GM10266 (cell line): Measurements from ENCODE around the gene ATP8B4.

ENCODE experiments used
- DNase-seq: peaks from one replicate; pipeline ENCODE4 v3.0.0; 2012; ENCODE audit errors: extremely low spot score
- TF ChIP-seq, protein P1 (sequence below): IDR thresholded peaks from 2 replicates; pipeline ENCODE4 v1.5.1; 2012; ENCODE audit warnings: mild to moderate bottlenecking, low read depth; ENCODE audit not compliant: control insufficient read depth, insufficient read depth; ENCODE audit errors: missing control alignments

The ATP8B4 gene

DNA sequence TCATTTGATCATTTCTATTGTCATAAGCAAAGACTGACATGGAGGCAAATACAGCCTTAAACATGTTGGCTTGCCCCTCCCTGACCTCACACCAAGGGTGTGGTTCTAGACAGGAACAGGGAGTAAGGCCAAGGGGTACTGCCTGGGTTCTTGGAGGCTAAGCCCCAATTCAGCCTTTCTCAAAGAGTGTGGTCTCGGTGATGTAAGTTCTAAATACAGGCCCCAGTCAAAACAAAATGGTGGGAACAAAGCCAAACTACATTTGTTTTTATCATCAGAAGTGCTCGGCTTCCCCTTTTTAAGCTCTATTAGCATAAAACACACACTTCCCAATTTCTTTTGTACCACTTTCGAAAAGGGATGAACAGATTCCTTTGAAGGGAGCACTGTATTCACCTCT is 129.5 kb downstream of the ATP8B4 start:
- DNase-seq = no peak
- TF ChIP-seq, protein P1, sequence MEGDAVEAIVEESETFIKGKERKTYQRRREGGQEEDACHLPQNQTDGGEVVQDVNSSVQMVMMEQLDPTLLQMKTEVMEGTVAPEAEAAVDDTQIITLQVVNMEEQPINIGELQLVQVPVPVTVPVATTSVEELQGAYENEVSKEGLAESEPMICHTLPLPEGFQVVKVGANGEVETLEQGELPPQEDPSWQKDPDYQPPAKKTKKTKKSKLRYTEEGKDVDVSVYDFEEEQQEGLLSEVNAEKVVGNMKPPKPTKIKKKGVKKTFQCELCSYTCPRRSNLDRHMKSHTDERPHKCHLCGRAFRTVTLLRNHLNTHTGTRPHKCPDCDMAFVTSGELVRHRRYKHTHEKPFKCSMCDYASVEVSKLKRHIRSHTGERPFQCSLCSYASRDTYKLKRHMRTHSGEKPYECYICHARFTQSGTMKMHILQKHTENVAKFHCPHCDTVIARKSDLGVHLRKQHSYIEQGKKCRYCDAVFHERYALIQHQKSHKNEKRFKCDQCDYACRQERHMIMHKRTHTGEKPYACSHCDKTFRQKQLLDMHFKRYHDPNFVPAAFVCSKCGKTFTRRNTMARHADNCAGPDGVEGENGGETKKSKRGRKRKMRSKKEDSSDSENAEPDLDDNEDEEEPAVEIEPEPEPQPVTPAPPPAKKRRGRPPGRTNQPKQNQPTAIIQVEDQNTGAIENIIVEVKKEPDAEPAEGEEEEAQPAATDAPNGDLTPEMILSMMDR = no peak

DNA sequence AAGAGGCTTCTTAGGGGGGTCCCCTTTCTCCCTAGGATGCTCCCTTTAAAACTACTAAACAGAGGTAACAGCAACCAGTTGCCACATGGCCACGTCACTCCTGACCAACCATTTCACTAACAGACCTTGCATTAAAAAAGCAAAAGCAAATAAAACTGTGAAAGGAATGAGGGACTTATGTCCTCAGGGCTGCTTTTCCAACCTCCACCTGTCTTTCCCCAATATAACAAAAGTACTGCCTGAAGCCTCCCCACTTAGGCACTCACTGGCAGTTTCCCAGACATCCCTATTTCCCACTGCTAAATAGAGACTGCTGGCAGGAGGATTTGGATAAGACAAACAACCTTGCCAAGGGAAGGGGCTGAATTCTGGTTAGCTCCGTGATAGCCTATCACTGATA is 130.3 kb downstream of the ATP8B4 start:
- DNase-seq = no peak
- TF ChIP-seq, protein P1 = no peak

DNA sequence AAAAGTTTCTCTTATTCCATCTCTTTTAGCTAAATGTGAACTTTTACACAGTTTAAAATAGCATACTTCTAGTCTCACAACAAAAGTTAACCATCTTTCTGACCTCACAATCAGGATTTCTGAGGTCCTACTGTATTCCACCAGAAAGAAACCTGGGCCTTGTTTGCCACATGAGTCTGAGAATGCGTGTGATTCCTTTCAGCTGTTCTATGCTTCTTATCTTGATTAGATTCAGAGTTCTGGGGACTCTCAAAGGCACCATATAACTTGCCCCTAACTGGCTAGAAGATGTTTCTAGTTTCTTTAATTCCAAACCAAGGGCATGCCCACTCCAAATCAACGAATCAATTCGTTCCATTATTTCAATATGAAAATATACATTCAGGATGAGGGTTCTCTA is 131.1 kb downstream of the ATP8B4 start:
- TF ChIP-seq, protein P1 = no peak
- DNase-seq = no peak

DNA sequence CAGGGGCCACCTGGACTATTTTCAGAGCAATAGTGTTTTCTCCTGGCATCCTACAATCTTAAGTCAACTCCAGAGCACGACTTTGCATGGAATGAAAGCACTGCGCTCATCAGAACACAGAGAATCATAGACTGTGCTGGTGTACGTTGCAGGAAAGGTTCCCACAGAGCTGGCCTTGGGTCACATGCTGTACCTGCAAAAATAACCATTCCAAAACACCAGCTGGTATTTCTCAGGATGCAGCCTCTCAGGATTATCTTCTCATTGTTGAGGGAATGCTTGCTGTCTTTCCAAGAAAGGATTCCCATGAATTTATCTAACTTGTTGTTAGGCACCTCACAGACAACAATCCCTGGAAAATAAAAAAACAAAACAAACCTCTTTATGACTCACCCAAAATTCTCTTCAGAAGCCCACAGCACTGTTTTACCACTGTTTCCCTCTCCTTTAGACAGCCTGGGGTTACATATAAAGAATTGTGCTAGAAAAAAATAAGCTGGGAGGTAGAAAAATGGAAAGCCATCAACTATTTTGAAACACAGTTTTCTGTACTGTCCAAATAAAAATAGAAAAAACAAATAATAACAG is 131.7 kb downstream of the ATP8B4 start:
- no peak for DNase-seq
- TF ChIP-seq, protein P1 = no peak

DNA sequence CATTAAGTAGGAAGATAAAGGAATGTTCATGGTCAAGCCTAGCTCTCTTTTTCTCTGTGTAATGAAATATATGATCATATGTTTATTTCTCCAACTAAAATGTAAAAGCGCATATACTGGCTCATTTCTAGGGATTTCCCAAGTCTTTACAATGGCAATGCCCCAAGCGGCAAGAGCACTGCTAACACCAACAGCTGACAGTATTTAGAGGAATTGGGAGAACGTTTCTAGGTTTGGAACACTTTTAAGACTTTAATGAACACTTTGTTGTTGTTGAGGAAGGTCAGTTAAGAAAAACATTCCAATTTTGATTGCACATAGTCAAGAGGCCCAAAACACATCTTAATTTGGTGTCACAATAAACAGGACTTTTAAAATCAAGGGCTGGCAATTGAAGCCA is 132.7 kb downstream of the ATP8B4 start:
- TF ChIP-seq, protein P1 = no peak
- no peak for DNase-seq

DNA sequence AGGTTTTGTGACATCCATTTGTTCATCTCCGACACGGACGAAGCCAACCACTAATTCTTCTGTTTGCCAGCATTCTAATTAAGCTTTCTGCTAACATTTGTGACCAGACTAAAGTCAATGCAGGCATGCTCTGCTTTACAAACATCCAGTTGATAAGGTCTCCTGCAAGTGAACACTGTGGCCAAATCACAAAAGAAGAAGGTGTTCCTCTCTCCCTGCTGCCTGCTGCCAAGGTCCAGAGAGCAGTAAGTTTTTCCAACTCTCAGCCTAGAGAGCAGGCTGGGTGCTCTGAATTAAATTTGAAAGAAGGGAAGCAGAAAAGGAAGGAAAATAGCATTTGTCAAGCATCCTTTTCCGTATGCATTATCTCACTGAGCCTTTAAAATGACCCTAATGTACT is 133.6 kb downstream of the ATP8B4 start:
- TF ChIP-seq, protein P1 = no peak
- no peak for DNase-seq

DNA sequence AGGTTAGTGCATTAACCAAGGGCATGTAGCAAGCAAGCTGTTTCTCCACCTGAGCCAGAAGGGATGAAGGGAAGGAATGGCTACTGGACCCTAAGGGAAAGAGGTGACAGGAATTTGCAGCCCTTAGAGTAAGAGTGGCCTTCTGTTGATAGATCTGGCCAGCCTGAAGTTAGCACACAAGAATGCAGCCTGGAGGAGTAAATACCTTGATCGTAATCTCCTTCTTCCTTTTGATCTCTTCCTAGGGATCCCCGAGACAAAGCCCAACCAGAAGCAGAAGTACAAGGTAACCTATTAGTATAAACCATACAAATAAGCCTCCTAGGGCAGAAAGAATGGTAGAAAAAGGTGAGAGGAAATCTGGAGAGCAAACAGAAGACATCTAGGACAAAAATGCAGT is 134.6 kb downstream of the ATP8B4 start:
- TF ChIP-seq, protein P1 = no peak
- DNase-seq = no peak
